Neural cell (in vitro differentiated cells): ENCODE results near the gene ZNF75A.

Experiments
- CTCF ChIP-seq: fragments of 450-650 bp; IDR thresholded peaks from 2 replicates; pipeline ENCODE4 v1.5.1; 2014; ENCODE audit warnings: antibody characterized with exemption, mild to moderate bottlenecking, moderate library complexity; ENCODE audit not compliant: poor library complexity, severe bottlenecking
- REST ChIP-seq: IDR thresholded peaks from 2 replicates; pipeline ENCODE4 v1.6.1; 2012; ENCODE audit warnings: borderline replicate concordance
- TAF1 ChIP-seq: IDR thresholded peaks from 2 replicates; pipeline ENCODE4 v1.6.1; 2012; ENCODE audit warnings: low read depth

DNA sequence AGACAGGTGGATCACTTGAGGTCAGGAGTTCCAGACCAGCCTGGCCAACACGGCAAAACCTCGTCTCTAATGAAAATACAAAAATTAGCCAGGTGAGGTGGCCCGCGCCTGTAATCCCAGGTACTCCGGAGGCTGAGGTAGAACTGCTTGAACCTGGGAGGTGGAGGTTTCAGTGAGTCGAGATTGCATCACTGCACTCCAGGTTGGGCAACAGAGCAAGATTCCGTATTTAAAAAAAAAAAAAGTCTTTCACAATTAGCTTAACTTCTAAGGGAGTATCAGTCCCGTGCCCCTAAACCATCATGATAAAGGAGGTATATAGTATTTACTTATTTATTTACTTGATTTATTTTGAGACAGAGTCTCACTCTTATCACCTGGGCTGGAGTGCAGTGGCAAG, 45.5 kb upstream of the ZNF75A start:
- no peak for TF ChIP-seq CTCF
- no peak for TF ChIP-seq REST
- TF ChIP-seq TAF1: no peak
